HG03095 (cell line): ENCODE data around the gene GRM4.

Experiments
- ATAC-seq: cut with Tn5 transposase; IDR thresholded peaks from one replicate; pipeline ENCODE4 v1.9.1; 2021; ENCODE audit warnings: moderate library complexity; ENCODE audit not compliant: unreplicated experiment

Gene GRM4

DNA sequence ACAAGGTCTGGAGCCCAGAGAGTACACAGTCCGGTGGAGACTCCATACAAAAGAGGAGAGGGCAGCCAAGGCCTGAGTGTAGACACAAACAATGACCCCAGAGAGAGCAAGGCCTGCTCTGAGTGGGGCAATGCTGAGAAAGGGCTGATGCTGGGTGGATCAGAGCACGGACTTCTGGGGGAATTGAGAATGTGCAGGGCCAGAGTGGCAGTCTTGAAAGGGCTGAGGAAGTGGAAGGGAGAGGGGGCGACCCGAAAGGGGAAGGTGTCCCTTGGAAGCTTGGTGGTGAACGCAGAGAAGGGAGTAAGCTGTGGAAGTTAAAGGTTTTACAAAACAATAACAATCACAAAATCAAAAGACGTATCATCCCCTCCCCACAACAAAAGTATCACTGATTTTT lies 12.0 kb upstream of the GRM4 start:
- no peak for ATAC-seq

- ATAC-seq = no peak
Measured at GRCh38 chr6:34157236-34157830, 11.4 kb upstream of the GRM4 start.

DNA sequence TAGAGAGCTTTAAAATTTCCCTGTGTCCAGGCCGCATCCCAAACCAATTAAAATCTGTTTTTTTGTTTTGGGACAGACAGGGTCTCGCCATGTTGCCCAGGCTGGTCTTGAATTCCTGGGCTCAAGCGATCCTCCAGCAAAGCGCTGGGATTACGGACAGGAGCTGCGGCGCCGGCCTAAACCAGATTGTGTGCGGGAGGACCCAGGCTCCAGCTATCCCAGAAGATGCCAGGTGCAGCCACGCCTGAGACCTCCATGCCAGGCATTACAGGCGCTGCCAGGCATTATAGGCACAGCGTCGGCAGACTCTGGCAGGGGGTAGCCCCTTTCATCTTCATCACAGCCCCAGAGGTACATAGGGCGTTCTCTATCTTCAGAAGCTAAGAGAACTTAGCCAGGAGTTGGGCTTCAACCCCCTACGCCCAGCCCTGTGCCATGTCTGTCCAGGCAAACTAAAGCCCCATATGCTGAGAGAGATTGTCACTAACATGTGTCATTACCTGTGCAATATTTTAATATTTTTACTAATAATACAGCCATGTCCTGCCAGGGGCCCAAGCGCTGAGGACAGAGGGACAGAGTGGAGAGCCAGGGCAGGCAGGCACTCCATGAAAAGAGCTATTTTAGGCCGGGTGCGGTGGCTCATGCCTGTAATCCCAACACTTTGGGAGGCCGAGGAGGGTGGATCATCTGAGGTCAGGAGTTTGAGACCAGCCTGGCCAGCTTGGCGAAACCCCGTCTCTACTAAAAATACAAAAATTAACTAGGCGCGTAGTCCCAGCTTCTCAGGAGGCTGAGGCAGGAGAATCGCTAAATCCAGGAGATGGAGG lies 9.8 kb upstream of the GRM4 start:
- ATAC-seq = no peak

DNA sequence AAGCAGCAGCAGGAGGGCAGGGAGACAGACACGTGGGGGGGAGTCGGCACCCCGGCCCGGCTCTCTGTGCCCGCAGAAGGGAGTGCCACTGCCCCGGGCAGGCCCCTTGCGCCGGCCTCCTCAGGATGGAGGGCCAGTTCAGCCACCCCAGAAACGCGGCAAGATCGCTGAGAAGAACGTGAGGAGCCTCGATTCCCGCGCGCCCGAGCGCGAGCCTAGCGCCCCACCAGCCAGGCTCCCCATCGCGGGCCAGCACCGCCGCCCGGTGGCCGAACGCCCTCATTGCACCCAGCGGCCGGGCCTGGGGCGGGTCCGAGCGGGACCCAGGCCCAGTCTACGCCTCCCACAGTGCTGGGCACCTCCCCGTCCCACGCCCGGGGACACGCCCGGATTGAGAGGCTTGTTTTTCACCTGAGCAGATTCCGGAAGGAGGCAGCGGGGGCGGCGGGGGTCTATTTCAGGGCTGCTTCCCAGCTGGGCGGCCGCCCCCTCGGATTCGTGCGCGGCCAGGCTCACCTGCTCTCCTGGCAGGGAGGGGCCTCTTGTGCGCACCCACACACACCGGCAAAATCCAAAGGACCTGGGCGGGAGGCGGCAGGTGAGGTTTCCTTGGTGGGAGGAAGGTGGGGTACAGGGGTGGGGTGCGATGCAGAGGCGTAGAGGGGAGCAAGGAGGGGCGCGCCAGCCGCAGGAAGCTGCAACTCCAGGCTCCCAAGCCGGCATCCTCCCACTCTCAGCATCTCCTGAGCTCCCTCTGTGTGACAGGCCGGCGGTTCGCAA lies 9.0 kb upstream of the GRM4 start:
- ATAC-seq = no peak

GRCh38 chr6:34152806-34153520 lies 7.1 kb upstream of the GRM4 start:
- no peak for ATAC-seq

GRCh38 chr6:34152042-34152524 lies 6.2 kb upstream of the GRM4 start:
- ATAC-seq = no peak

DNA sequence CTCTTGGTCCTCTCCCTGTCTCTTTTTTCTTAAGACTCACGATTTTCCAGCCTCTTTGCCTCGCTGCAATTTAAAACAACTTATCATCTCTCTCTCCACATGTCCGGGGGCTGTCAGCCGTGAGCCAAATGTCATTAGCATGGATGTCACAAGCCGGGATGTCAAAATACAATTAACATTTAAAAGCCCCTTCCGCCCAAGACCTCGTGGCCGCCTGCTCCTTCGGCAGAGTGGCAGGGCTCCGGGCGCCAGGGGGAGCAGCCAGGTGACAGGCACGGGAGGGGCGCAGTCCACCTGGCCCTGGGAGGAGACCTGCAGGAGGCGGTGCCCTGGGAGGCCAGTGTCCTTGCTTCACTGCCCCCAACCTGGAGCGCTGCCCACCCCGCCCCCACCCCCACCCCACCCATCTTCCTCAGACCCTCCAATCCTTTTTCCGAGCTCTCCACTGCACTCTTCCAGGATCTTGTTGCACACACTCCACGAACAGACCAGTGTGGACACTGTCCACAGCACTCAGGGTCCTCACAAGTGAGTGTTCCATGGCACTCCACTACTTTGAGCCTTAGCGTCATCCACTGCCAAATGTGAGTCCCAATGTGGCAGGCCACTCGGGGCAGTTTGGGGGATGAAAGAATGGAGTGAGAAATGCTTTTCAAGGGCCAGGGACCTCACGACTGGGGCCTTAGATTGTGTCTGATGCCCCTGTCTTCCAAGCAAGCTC lies 5.6 kb upstream of the GRM4 start:
- ATAC-seq = no peak

DNA sequence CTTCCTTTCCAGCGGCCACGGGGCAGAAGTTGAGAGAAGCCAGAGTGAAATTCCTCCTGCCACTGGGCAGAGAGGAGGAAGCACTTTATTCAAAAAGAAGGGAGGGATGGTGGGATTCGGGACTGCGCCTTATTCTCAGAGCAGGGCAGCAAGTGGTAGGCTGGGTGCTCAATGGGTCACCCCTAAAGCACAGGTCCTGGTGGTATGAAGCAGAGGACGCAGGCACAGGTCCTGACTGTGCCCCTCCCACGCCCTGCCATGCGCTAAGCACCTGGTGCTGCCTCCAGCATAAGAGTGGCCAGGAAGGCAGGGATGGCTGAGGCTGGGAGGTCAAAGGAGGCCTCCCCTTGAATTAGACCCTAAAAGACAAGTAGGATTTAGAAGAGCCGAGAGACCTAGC lies 4.9 kb upstream of the GRM4 start:
- no peak for ATAC-seq

- no peak for ATAC-seq
Measured at GRCh38 chr6:34149831-34150400, 4.0 kb upstream of the GRM4 start.

DNA sequence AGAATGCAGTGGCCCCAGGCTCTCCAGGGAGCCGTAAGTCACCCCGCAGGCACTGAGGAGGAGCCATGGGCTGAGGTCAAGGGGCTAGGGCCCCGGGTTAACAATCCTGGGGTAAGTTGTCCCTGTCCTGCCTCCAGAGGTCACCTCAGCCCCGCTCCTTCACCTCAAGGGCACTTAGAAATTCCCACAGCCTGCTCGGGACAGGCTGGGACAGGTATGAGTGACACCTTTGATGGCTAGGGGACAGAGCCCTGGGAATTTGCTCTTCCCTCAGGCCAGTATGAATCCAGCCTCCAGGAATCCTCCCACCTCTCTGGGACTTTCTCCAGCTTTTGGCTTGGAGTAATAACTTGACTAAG lies 3.5 kb upstream of the GRM4 start:
- ATAC-seq = no peak

- no peak for ATAC-seq
Measured at GRCh38 chr6:34148631-34149451, 3.0 kb upstream of the GRM4 start.

DNA sequence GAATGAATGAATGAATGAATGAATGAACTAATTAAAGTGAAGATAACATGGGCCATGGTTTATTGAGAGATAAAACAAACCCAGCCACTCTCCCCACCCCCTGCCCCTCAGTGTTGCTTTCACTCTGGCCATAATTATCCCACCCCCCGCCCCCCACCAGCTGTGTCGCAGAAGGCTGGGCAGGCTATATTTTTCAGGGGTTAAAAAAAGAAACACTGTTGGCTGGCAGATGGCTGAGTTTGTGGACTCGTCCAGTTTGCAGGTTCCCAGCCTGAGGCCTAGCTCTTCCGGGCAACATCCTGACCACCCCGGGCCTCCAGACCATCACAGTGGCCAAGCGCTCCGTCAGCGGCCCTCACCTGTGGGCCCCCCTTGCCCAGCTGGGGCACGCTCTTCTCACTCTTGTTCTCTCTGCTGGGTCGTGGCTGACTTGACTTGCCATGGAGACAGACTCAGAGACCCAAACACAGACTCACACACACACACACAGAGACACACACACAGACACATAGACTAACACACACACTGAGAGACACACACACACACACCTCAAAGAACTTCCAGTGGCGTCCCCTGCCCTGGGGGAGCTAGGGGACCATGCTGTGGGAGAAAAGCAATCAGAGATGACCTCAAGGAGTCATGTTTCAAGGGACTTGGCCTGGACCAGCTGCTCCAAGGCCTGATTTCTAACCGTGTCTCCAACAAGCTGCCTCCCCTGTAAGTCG lies 2.2 kb upstream of the GRM4 start:
- no peak for ATAC-seq

DNA sequence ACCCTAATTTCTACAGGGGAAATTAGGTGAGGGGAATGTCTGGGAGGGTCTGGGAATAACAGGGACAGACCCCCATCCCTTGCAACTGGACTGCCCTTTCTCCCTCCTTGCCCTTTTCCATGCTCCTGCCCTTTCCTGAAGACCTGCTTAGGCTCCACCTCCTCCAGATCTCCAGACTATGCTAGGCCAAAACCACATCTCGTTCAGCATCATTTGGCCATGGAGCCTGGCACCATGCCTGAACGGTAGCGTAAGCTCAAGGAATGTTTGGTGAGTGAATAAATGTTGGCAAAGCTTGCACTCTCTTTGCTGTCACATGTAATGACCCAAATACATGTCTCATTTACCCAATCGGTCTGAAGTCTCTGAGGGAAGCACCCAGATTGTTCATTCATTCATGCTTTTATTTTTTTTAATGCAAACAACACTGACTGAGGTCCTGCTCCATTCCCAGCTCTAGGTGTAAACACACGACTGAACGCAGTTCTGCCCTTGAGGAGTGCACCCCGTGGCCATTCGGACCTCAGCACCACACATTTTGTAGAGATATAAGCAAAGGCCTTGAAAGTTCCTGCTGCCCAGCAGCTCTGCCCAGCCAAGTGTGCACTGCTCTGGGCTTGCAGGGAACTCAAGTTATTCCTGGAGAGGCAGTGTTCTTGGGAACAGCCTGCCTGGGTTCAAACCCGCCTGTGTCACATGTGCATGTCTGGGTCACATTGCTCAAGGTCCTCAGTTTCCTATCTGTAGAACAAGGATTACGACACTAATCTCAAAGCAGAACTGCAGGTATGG lies 1.1 kb upstream of the GRM4 start:
- ATAC-seq = no peak

DNA sequence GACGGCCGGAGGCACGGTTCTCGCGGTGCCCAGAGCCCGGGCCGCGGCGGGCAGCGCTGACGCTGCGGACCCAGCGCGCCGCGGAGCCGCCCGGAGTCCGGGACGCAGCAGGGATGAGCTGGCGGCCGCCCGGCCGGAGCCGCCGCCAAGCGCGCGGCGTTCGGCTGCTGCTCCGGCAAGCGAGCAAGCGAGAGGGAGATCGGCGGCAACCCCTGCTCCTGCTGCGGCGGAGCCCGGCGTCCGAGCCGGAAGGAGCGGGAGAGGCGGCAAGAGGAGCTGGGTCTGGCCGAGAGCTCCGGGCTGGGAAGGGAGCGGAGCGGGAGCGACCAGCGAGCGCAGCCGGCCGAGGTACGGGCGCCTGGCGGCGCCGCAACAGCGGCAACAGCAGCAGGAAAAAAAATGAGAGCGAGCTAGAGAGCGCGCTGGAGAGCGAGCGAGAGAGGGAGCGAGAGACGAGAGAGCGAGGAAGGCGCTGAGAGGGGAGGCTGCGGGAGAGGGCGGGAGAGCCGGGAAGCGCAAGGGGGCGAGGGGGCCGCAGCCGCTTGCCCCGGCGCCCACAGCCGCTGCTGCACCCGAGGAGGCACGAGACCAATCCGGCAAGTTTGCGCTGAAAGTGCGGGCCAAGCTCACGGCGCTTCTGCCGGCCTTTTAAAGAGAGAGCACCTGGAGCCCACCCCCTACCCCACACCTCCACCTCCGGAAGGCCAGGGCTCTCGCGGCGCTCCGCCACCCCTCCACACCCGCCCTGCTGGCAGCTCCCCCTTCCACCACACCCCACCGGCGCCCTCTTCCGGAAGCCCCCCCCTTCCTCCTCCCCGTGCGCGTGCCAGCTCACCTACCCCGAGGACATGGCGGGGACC lies 496 bp downstream of the GRM4 start:
- no peak for ATAC-seq

GRCh38 chr6:34144581-34145160 lies 1.2 kb downstream of the GRM4 start:
- ATAC-seq = no peak

GRCh38 chr6:34143884-34144580 lies 1.9 kb downstream of the GRM4 start:
- ATAC-seq = no peak
